NCI-H446 treated with DMSO at 0.1 percent for 48 hours (cell line): ENCODE results near the gene CCT7.

Source experiments
- DNase-seq: peaks from one replicate; lab custom pipeline; 2025; lab: John Stamatoyannopoulos, UW

The CCT7 gene

DNA sequence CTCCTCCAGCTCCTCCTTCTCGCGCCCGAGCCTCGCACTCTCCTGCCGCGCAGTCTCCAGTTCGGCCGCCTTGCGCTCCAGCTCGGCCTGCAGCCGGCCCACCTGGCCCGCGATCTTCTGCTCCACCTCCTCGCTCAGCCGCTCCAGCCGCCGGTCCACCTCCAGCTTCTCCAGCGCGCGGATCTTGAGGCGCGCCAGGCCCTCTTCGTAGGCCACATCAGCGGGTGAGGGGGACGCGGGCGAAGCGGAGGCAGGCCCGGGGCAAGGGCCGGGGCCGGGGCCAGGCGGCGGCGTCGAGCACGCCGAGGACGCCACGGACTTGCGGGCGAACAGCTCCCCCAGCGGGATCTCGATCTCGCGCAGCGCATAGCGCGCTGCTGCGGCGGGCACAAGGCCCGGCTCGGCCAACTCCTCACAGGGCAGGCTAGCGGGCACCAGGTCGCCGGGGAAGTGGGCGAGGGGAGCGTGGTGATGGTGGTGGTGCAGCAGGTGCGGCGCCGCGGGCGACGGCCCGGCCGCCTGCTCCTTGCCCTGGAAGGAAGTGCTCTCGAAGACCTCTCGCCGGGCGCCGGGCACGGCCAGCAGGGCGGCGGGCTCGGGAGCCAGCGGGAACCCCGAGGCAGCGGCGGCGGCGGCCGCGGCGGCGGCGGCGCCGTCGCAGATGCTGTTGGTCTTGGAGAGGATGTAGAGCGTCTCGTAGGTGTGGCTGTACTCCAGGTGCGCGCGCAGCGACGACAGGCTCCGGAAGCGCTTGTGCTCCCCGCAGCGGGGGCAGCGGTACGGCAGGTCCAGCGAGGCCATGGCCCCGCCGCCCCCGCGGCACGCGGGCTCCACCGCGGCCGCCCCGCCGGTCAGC, 35.0 kb downstream of the CCT7 start:
- no peak for DNase-seq

DNA sequence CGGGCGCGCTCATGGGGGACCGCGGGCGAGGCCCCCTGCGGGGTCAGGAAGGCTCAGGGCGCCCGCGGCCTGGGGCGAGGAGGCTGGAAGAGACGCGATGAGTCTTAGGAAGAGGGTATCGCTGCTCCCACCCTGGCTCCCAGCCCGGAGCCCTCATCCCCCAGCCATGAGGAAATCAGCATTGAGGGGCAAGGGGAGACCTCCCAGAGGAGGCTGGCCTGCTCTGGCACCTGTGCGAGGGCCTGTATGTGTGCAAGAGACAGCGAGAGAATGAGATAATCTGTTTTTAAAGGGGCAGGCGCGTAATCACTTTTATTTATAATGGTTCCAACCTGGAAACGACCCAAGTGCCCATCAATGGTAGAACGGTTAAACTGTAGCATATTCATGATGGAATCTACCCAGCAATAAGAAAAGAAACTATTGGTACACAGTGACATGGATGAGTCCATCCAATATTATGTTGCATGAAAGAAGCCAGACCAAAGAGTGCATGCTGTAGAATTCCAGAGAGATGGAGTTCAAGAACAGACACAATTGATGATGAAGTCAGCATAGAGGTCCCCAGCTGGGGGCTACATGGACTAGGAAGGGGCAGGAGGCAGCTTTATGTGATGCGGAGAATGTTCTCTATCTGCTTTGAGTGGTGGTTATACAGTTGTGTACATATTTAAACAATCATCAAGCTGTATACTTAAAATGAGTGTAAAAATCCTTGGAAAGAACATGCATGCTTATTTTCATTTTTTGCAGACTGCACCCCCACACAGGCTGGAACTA, 35.8 kb downstream of the CCT7 start:
- DNase-seq: no peak

DNA sequence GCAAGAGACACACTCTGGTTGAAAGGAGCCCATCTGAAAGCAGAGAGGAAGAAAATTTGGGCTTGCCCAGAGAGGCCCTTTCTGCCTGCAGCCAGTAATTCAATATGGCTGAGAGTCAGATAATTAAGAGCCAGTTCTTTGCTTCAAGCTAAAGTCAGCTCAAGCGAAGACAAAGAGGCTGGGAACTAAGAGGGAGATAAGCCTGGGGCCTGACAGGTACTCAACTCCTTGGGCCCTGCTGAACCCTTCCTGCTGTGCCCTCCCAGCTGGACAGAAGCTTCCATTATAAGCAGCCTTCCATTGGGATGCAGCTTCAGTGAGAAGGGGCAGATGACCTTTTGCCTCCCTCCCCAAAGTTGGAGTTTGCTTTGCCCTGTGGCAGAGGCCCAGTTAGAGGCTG, 38.2 kb downstream of the CCT7 start:
- DNase-seq: no peak

DNA sequence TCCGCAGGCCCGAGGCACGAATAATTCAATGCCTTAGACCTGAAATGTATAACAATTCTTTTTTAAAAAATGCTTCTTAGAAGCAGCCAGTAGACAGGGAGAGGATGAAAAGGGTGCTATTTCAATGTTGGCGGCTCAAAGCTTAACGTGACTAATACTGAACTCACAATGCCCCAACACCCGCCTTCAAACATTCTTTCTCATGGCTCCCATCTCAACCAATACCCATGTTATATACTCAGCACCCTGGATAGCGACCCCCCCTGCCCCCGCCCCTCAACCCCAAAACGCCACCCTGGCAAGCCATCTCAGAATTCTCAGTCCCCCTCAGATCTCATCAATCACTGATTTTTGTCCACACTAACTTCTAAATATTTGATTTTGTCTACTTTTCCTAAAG, 45.7 kb downstream of the CCT7 start:
- no peak for DNase-seq

DNA sequence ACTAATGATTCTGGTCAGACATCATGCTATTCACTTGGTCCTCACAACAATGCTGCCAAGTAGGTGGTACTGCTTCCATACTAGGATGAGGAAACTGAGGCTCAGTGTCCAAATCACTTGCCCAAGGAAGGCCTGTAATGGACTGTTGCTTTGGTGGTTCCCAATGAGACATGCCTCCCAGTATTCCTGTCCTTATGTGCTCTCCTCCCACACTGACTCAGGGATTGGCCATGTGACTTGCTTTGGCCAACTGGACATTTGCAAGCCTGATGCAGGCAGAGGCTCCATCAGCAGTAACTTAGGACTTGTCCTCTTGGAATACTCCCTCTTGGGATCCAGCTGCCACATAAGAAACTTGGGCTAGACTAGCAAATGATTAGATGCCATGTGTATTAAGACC, 47.1 kb downstream of the CCT7 start:
- DNase-seq: no peak

DNA sequence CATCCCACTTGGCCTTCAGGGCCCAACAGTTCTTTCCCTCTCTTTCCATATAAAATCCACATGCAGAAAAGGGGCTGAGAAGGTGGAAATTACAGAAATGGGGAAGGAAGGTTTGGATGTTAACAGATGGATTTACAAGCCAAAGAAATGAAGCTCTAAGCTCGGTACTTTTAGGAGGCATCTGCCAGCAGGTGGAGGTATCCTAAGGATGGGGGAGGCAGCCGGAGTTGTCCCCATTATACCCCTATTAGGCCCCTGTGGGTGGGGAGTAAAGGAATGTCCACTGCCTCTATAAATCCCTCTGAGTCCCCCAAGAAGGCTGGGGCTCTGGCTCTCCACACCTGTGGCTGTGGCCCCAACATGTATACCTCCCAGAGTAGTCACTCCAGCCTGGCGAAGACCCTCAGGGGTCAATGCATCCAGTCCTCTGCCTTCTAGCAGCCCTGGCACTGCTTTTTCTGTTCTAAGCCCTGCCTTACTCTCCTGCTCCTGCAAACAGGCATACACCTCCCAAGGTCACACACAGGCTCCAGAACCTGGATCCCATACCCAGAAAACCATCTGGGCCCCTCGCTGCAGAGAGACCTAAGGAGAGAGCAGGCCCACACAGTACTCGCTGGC, 48.9 kb downstream of the CCT7 start:
- DNase-seq: no peak

DNA sequence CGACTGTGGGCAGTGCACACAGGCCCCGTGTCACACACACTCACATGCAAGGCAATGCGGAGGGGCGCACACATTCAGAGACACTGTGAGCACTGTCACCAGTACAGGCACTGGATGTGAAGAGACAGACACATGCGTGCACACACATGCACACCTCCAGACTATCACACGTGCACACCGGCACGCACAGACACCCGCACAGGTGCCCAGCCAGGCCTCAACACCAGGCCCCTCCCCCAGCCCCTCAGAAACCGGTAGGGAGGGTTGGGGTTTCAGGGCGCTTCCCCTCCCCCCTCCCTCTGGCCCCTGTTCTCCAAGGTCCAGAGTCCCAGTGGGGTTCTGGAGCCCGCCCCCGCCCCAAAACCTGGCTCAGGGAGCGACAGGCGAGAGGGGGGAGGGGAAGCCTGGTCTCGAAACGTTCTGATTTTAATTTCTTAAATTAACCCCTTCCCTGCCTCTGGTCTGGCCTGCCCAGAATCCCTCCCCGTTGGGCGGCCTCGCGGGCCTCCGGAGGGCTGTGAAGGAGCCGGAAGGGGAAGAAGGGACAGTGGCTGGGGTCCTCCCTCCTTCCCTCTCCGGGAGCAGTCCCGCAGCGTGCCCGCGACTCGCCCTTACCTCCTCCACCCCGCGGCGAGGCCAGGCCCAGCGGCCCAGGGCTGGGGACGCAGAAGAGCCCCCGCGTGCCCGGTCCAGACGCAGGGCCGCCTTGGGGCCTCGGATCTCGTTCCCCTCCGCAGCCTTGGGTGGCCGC, 49.6 kb downstream of the CCT7 start:
- DNase-seq: no peak

DNA sequence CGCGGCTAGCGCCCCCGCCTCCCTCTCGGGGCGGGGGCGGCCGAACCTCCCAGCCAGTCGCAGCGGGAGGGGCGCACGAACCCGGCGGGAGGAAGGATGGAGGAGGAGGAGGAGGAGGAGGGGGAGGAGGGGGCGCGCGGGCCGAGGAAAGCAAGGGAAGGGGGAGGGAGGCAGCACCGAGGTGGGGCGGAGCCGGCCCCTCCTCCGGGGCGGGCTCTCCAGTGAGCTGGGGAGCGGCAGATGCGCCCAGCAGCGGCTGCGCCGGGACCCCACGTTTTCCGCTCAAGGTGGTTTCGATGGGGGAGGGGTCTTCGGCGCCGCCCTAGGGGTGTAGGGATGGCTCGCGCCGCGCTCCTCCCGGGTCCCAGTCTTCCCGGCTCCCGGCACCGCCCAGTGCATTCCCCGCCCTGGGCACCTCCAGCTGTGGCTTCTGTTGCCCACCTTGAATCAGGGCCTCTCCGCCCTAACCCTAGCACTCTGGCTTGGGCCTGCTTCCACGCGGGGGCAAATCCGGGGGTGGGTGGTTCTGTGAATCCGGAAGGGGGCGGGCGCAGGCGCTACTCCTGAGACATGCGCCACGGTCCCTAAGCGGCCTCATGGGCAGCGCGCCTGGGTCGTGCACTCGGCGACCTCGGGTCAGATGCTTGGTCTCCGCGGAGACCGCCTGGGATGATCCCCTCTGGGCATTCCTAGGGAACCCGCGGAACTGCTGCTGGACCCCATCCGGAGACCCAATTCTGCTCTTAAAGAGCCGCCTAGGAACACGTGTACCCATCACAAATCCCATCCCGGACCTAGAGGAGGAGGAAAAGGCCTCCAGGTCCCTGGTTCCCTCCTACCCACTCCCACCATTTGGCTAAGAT, 50.4 kb downstream of the CCT7 start, which contains the start of gene FBXO41:
Gene FBXO41, minus strand, starts transcription at position 183 of the 863 bp plus-strand sequence. CDS start 14,848 bp downstream, outside the sequence.
- no peak for DNase-seq

DNA sequence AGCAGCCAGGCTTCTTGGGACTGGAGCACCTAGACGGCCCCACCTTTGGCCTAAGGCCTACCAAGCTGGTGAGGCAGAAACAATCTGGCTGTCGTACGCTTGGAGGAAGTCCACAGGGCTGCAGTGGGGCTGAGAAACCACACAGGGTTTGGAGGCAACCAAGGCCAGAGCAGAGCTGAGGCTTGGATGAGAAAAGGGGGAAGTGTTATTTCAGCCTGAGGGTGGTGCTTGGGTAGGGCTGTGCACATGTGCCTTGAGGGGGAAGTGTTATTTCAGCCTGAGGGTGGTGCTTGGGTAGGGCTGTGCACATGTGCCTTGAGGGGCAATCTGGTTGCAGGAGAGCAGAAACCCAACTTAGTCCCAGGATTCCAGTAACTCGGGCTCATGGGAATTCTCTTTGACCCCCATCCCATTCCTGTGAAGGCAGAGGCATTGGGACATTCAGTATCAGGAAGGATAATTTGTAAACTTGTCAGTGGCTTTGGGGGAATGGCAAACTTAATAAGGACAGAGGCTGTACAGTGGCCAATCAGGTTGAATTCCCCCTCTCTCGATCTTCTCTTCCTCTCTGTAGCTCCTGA, 51.1 kb downstream of the CCT7 start:
- peak; percentile 5 for DNase-seq

DNA sequence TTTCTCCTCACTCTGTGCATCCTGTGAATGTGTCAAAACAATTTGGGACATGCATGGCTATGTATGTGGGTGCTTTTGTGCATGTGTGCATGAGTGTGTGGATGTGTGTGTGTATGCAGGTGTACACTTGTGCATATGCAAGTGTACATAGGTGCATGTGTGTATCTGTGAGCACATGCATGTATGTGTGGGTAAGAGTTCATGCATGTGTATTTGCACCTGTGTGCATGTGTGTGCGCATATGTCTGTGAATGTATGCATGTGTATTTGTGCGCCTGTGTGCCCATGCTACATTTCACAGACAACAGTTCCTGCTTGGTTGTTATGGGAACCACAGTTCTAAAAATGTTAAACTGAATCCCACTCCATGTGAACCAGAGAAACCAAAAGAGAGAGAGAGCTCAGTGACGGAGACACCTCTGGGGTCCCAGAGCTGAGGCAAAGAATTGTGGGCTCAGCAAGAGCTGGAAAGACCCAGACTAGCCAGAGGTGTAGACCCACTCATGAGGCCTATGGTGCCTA, 52.1 kb downstream of the CCT7 start:
- no peak for DNase-seq

DNA sequence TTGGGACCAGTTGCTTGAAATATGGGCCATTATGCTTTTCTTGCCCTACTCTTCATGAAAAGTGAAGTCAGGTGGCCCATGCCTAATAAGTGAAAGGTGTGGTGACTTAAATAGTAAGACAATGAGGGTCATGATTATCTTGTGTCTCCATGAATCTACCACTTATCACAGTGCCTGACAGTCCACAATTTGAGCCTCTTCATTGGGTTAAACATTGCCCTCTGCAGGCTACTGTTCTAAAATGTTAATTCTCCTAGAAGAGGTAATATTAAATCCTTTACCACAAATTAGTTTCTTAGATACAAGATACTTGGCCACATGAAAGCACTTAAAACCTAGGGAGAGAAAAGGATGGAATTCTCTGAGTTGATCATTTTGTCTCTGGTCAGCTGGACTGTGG, 55.2 kb downstream of the CCT7 start:
- no peak for DNase-seq

DNA sequence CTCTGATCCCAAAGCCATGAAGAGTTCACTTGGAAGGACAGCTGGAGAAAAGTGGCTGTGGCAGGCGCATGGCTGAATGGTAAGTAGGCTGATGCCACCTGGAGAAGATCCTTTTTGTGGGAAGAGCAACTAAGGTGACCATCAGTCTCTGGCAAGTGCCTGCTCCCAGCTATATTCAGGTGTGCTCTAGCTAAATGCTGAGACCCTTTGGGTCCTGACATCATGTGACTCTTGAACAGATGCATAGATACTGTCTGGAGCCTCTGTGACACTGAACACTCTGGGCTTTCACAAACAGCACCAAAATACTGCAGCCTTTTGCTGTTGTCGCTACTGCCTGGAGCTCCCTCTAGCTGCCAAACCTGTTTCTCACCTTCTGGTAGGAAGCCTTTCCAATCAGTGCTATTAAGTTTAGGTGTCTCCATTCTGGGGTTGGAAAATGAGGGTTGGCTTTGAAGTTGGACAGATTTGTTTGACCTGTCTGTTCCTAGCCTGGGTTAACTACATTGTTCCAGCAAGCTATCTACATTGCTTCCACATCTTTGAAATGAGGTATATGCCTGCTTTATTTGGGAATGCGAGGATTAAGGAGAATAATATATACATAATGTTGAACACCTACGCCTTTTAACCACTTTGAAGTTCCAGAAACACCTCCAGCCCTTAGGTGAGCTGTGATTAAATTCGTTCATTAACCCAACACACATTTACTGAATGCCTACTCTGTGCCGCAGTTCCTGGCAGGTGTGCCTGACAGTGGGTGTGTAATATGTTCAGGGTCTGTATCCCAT, 56.1 kb downstream of the CCT7 start:
- peak; percentile 27 for DNase-seq

DNA sequence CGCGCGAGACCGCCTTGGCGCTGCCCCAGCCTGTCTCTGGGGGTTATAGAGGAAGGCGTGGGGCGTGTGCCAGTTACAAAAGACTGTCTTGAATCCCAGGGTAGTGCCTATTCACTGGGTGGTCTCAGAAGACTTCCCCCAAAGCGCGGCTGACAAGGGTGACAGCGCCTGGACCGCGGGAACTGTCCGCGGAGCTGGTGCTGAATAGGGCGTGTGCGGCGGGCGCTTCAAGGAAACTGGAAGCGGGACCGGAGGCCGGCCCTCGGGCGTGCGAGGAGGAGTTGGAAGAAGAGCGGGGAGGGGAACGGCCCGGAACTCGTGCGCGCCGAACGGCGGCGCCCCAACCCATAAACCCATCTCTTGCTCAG, 57.0 kb downstream of the CCT7 start:
- no peak for DNase-seq

DNA sequence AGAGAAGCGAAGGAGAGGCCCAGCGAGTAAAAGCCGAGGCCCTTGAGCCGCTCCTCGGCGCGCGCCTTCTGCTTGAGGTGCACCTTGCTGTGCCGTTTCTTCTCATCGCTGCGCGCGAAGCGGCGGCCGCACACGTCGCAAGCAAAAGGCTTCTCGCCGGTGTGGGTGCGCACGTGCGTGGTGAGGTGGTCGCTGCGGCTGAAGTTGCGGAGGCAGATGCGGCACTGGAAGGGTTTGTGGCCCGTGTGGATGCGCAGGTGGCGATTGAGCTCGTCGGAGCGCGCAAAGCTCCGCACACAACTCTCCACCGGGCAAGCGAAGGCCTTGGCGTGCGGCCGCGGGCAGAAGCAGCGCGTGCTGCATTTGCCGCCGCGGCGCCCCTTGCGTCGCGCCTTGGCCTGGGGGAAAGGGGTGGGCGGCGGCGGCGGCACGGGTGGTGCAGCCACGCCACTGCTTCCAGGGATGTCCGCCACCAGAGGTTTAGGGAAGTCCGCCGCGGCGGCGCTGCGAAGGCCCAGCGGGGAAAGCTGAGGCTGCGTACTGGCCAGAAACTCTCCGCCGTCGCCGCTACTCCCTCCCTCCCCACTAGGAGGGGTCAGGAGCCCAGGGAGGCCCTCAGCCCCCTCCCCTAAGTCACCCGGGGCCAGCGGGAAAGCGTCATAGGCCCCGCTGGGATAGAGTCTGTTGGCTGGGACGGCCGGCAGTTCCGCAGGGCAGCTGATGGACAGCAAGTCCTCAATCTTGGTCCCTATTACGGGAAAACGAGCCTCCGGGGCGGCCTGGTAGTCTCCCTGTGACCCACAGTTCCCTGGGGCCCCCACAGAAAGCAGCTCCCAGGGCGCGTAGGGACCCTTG, 57.6 kb downstream of the CCT7 start:
- no peak for DNase-seq

DNA sequence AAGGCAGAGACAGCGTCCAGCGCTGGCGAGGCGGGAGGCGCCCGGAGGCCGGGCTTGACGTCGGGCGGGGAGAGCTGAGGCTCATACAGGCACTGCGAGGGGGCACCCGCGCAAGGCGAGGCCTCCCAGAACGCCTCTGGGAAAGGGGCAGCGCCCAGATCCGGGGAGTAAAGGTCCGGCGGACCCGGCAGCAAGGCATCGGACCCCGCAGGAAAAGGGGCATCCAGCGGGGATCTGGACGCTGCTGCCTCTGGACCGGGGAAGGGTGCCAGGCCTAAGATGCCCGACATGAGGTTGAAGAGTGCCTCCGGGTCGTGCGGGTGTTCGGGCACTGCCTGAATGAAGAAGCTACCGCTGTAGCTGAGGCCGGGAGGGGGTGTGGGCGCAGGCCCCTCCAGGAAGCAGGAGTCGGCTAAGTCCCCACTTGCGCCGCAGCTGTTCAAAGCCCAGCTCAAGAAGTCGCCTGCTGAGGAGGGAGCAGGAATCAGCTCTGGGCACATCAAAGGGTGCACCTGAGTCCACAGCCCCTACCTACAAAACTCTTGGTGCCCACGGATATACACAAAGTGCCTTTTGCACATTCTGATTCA, 58.3 kb downstream of the CCT7 start:
- DNase-seq: no peak

DNA sequence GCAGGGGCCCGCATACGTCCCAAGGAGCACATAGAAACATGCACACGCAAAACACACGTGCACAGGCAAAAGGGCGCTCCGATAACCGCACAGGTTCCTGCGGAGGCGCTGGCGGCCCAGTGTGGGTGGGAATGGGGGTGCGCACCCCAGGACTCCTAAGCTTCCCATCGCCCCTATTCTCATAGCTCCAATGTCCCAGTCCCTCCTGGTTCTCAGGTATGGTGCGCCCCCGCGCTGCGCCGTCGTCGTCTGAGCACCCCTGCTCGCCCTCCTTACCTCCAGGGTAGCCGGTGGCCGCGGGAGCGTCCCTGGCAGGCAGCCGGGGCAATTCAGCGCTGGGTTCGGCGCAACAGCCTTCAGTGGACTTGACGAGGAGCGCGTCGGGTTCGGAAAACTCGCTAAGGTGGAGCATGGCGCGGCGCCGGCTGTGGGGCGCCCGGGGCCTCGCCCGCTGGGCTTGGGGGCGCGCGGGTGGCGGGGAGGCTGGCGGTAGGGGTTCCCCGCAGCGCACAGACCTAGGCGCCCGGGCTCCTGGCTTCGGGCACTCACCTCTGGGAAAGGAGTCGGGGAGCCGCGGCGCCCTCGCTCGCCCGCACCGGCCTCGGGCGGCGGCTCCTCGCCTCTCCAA, 58.9 kb downstream of the CCT7 start:
- no peak for DNase-seq

DNA sequence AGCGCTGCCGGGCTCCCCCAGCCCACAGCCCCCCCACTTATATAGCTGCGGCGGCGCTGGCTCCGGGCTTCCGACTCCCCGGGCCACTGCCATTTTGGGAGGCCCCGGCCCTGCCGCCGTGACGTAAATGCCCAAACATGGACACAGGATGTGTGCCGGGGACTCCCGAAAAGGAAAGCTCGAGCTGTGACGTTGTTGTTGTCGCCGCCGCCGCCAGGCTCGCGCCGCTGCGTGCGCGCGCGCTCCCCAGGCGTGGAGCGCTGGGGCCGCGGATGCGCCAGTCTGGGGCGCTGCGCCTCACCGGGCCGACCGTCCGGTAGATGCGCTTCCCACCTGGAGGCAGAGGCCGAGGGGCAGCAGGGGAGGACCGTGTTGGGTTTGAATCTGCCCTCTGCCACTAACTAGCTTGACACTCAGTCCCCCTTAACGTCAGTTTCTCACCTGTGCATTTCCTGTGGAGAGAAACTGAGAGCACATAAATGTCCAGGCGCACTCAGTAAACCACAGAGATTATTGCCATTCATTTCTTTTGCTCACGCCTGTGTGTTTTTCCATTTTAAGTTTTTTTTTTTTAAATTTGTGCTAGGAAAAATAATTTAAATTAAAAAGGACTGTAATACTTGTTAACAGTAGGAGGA, 59.5 kb downstream of the CCT7 start, which contains the start of gene EGR4:
Gene EGR4, minus strand, starts transcription at position 15 of the 638 bp plus-strand sequence. CDS start 231 bp downstream, outside the sequence.
- DNase-seq: peak; percentile 23
